Skeletal muscle tissue (tissue), 4 donors: Measurements from ENCODE around the gene GSTO2. TPM values are rescaled to one million over a fixed set of nuclear protein-coding genes. Genes with fewer than 3 reads are reported as not detected.

Source experiments
- H3K27ac ChIP-seq: one replicate; pipeline ENCODE4 v1.7.0; 2013; ENCODE audit warnings: mild to moderate bottlenecking, low read depth, low read length, inconsistent platforms
- H3K27me3 ChIP-seq, 3 donors: one replicate each; pipeline ENCODE4 v1.7.0; 2013; ENCODE audit warnings: low read length in 3 of 3; ENCODE audit not compliant: control insufficient read depth in 3 of 3, insufficient read depth in 3 of 3
- H3K36me3 ChIP-seq, 3 donors: one replicate each; pipeline ENCODE4 v1.7.0; 2013; ENCODE audit warnings: low read length in 3 of 3; ENCODE audit not compliant: control insufficient read depth in 3 of 3, insufficient read depth in 3 of 3
- H3K4me1 ChIP-seq, 3 donors: one replicate each; pipeline ENCODE4 v1.7.0; 2013; ENCODE audit warnings: low read length in 3 of 3, mild to moderate bottlenecking in 3 of 3; ENCODE audit not compliant: control insufficient read depth in 3 of 3, insufficient read depth in 3 of 3
- H3K4me3 ChIP-seq, 3 donors: one replicate each; pipeline ENCODE4 v1.7.0; 2013; ENCODE audit warnings: low read length in 3 of 3
- H3K9ac ChIP-seq, 3 donors: one replicate each; pipeline ENCODE4 v1.7.0; 2013; ENCODE audit warnings: low read length in 3 of 3, mild to moderate bottlenecking in 3 of 3, moderate library complexity in 2 of 3, low read depth in 1 of 3
- H3K9me3 ChIP-seq, 3 donors: one replicate each; pipeline ENCODE4 v1.7.0; 2013; ENCODE audit warnings: low read length in 3 of 3; ENCODE audit not compliant: control insufficient read depth in 3 of 3
- total RNA-seq: library from RNA; depleted of rRNA; stranded (reverse); fragments of >200 nt; gene quantifications from one replicate; pipeline ENCODE4 v1.2.3, GENCODE V29; 2014
- donor health status: Osteomylitis.

GSTO2 gene
- total RNA-seq, 1 donor from 2014 or later, result not detected

- H3K4me3 ChIP-seq, result no peak overlapping the region
- peaks cover 70 to 96% (median 86%) of the 10 kb centered on the region in 3 donors for H3K4me1 ChIP-seq
- H3K9me3 ChIP-seq, result no peaks in the 10 kb centered on the region
- peak overlapping the region in 1 of 3 donors; percentile 16 for H3K9ac ChIP-seq
- H3K27ac ChIP-seq, result no peak overlapping the region
- H3K27me3 ChIP-seq, result no peaks in the 10 kb centered on the region
- H3K36me3 ChIP-seq, result no peaks in the 10 kb centered on the region
Observed at GRCh38 chr10:104323760-104324201, 54.8 kb downstream of the GSTO2 start.

- H3K4me3 ChIP-seq, result no peak overlapping the region
- H3K36me3 ChIP-seq, result no peaks in the 10 kb centered on the region
- no peaks in the 10 kb centered on the region for H3K27me3 ChIP-seq
- peaks cover 70 to 96% (median 86%) of the 10 kb centered on the region in 3 donors for H3K4me1 ChIP-seq
- H3K27ac ChIP-seq, result no peak overlapping the region
- peak overlapping the region in 1 of 3 donors; percentile 16 for H3K9ac ChIP-seq
- H3K9me3 ChIP-seq, result no peaks in the 10 kb centered on the region
Observed at GRCh38 chr10:104324221-104324686, 55.3 kb downstream of the GSTO2 start.

- H3K4me3 ChIP-seq, result no peak overlapping the region
- H3K27ac ChIP-seq, result no peak overlapping the region
- peaks cover 72 to 96% (median 87%) of the 10 kb centered on the region in 3 donors for H3K4me1 ChIP-seq
Observed at GRCh38 chr10:104324931-104325330, 55.9 kb downstream of the GSTO2 start.

GRCh38 chr10:104325436-104326435 lies 56.8 kb downstream of the GSTO2 start:
- no peaks in the 10 kb centered on the region for H3K27me3 ChIP-seq
- H3K9ac ChIP-seq, result peak overlapping the region in 1 of 3 donors; percentile 25
- H3K36me3 ChIP-seq, result no peaks in the 10 kb centered on the region
- H3K4me3 ChIP-seq, result no peak overlapping the region
- H3K4me1 ChIP-seq, result peaks cover 78 to 100% (median 94%) of the 10 kb centered on the region in 3 donors
- H3K9me3 ChIP-seq, result no peaks in the 10 kb centered on the region
- peak overlapping the region; percentile 45 for H3K27ac ChIP-seq

More at GRCh38 chr10:104324931-104325330, 55.9 kb downstream of the GSTO2 start:
- Histone ChIP-seq H3K27me3 (no peaks in the 10 kb centered on the region), H3K36me3 (no peaks in the 10 kb centered on the region), H3K9ac (no peak overlapping the region), H3K9me3 (no peaks in the 10 kb centered on the region)

- Histone ChIP-seq H3K9me3 (no peaks in the 10 kb centered on the region), H3K27ac (peak overlapping the region; percentile 79), H3K4me3 (no peak overlapping the region), H3K4me1 (peaks cover 72 to 96% (median 94%) of the 10 kb centered on the region in 3 donors), H3K27me3 (no peaks in the 10 kb centered on the region), H3K36me3 (no peaks in the 10 kb centered on the region), H3K9ac (peak overlapping the region in 1 of 3 donors; percentile 54)
Observed at GRCh38 chr10:104326991-104327610, 58.1 kb downstream of the GSTO2 start.

GRCh38 chr10:104327745-104328645 lies 59.0 kb downstream of the GSTO2 start:
- no peaks in the 10 kb centered on the region for H3K27me3 ChIP-seq
- peaks cover 69 to 96% (median 93%) of the 10 kb centered on the region in 3 donors for H3K4me1 ChIP-seq
- no peaks in the 10 kb centered on the region for H3K9me3 ChIP-seq
- H3K27ac ChIP-seq, result peak overlapping the region; percentile 79
- no peaks in the 10 kb centered on the region for H3K36me3 ChIP-seq
- peak overlapping the region; percentile 48 to 71 (median 54) for H3K9ac ChIP-seq
- peak overlapping the region; percentile 46 to 52 (median 48) for H3K4me3 ChIP-seq

- peak overlapping the region; percentile 79 for H3K27ac ChIP-seq
- peak overlapping the region in 2 of 3 donors; percentile 48 to 52 for H3K4me3 ChIP-seq
- H3K4me1 ChIP-seq, result peaks cover 64 to 96% (median 93%) of the 10 kb centered on the region in 3 donors
- H3K36me3 ChIP-seq, result no peaks in the 10 kb centered on the region
- peak overlapping the region; percentile 48 to 71 (median 54) for H3K9ac ChIP-seq
- H3K9me3 ChIP-seq, result no peaks in the 10 kb centered on the region
- no peaks in the 10 kb centered on the region for H3K27me3 ChIP-seq
Observed at GRCh38 chr10:104328646-104328895, 59.6 kb downstream of the GSTO2 start.

- Histone ChIP-seq H3K9me3 (no peaks in the 10 kb centered on the region), H3K4me3 (peak overlapping the region; percentile 2 to 38 (median 15)), H3K9ac (peak overlapping the region; percentile 48 to 71 (median 54)), H3K27ac (peak overlapping the region; percentile 79), H3K36me3 (no peaks in the 10 kb centered on the region), H3K4me1 (peaks cover 67 to 96% (median 93%) of the 10 kb centered on the region in 3 donors), H3K27me3 (no peaks in the 10 kb centered on the region)
Observed at GRCh38 chr10:104328896-104329710, 60.1 kb downstream of the GSTO2 start.
